ENCODE measurements around the gene NOS1AP.

GRCh38 chr1:162417650-162418049 lies 348.2 kb downstream of the NOS1AP start:
- TF ChIP-seq CTCF (IDR thresholded peaks at IDR 0.05) = no peak
- no peak for TF ChIP-seq POLR2A (IDR thresholded peaks at IDR 0.05)

Data from lower leg skin (tissue), 3 donors.